ENCODE measurements around the gene DOK7. TPM values are rescaled to one million over a fixed set of nuclear protein-coding genes. Genes with fewer than 3 reads are reported as not detected.
"Not testable (repeated sequence)": the region's sequence is repeated elsewhere in the genome, so short reads cannot be mapped to it uniquely, and the experiment has no call there.

Gene DOK7
- total RNA-seq, 2 experiments from 2014 or later: not detected

DNA sequence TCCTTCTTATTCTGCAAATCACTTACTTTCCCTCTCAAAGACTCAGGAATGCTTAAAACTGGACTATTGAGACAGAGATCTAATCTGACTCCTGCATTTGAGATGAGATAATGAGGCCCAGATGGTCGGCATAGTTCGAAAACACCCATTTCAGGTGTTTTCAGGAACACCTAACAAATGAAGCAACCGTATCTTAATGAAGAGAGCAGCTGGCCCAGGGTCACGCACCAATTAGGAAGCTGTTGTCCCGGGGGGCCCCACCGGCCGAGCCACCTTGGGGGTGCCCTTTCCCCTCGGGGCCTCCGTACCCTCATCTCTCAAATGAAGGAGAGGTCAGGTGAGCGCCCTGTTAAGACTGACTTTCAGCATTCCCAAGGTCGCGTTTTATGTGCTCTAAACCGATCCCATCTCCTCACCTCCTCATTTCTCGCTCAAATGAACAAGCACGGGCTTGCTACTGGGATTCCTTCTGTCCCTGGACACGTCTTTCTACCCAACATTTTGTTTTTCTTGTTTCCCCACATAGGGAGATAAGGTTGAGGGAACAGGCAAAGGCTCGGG, 68.3 kb downstream of the DOK7 start:
- Mint-ChIP-seq H3K9me3 (peaks cover 3% of the 10 kb centered on the region), H3K36me3 (ENCODE audit: low read depth) (peaks cover 6% of the 10 kb centered on the region), H3K4me3 (peak overlapping the region; percentile 100), H3K27ac (no peak overlapping the region), H3K27me3 (ENCODE audit: low read depth) (peaks cover 6% of the 10 kb centered on the region), H3K4me1 (ENCODE audit: low read depth) (peaks cover 35% of the 10 kb centered on the region)
- intact Hi-C loops (cut with micrococcal nuclease): loop anchor here (5.0 to 10.0 kb wide), 3 partner anchors 413 to 716 kb away; partner anchors contain the start of genes GRK4, NOP14 and TMEM128
- CTCF ChIA-PET: no interaction called here
- no peak for DNase-seq

DNA sequence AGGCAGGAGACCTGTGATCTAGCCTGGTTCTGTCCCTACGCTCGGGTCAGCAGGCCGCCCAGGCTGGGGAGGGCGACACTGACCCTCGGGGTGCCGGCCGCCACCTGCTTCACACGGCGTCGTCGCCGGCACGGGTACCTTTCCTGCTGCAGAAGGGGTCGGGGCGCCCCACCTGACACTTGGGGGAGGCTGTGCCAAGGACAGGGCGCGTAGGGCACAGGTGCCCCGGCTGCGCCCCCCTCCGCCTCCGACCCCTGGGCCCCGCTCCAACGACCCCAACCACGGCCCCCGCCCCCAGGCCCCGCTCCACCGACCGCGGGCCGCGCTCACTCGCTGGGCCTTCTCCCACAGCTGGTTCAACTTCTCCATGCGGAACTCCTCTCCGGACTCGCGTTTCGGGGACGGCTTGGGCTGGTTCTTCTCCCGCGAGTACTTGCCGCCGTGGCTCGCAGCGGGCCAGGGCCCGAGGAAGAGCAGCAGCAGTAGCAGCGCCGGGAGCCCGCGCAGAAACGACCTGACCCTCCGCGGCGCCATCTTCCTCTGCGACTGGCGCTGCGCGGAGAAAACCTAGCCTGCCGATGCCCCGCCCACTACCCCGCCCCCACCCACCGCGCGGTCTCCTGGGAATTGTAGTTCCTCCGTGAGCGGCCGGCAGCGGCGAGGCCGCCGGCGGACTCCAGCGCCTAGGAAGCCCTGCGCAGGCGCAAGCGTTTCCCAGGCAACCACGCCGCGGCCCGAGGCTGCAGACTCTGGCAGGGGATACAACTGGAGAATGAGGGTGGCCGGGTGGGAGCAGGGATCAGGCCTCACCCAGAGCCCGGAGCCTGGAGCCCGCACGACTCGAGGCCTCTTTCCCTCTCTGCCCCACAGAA, 69.0 kb downstream of the DOK7 start, which contains the start of gene LRPAP1:
TSS of gene LRPAP1 (minus strand) at position 544 of the 872 bp plus-strand sequence. CDS start at position 534, 10 bp downstream.
- DNase-seq: peak; percentile 83
- H3K9me3 Mint-ChIP-seq: peaks cover 3% of the 10 kb centered on the region
- peak within 1 kb of the TSS; percentile 100 for H3K4me3 Mint-ChIP-seq
- CTCF ChIA-PET: no interaction called here
- peak within 1 kb of the TSS; percentile 90 for H3K27ac Mint-ChIP-seq
- intact Hi-C loops (cut with micrococcal nuclease): loop anchor here (1.0 to 10.0 kb wide), 5 partner anchors 240 to 715 kb away; partner anchors contain the start of genes GRK4, NOP14 and TMEM128
- peaks cover 6% of the 10 kb centered on the region for H3K36me3 Mint-ChIP-seq (ENCODE audit: low read depth)
- peaks cover 6% of the 10 kb centered on the region for H3K27me3 Mint-ChIP-seq (ENCODE audit: low read depth)
- H3K4me1 Mint-ChIP-seq (ENCODE audit: low read depth): peaks cover 32% of the 10 kb centered on the region

- intact Hi-C loops (cut with micrococcal nuclease): loop anchor here (1.0 to 10.0 kb wide), 5 partner anchors 241 to 714 kb away; partner anchors contain the start of genes GRK4, NOP14 and TMEM128
- H3K9me3 Mint-ChIP-seq: peaks cover 3% of the 10 kb centered on the region
- H3K27me3 Mint-ChIP-seq (ENCODE audit: low read depth): peaks cover 6% of the 10 kb centered on the region
- DNase-seq: no peak
- H3K36me3 Mint-ChIP-seq (ENCODE audit: low read depth): peaks cover 6% of the 10 kb centered on the region
- CTCF ChIA-PET: no interaction called here
- peaks cover 32% of the 10 kb centered on the region for H3K4me1 Mint-ChIP-seq (ENCODE audit: low read depth)
- no peak overlapping the region for H3K27ac Mint-ChIP-seq
- peak overlapping the region; percentile 100 for H3K4me3 Mint-ChIP-seq
These were observed 69.8 kb downstream of the DOK7 start for GRCh38 chr4:3532751-3533422.

DNA sequence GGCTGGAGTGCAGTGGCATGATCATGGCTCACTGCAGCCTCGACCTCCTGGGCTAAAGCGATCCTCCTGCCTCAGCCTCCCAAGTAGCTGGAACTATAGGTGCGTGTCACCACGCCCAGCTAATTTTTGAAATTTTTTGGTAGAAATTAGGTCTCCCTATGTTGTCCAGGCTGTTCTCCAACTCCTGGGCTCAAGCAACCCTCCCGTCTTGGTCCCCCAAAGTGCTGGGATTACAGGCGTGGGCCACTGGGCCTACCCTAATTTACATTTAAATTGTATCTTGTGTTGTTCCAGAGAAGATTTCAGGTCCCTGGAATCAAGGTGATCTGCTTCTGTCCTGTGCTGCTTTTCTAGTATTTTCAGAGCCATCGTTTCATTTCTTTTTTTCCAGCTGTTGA, 70.3 kb downstream of the DOK7 start:
- peaks cover 3% of the 10 kb centered on the region for H3K9me3 Mint-ChIP-seq
- peaks cover 26% of the 10 kb centered on the region for H3K4me1 Mint-ChIP-seq (ENCODE audit: low read depth)
- H3K36me3 Mint-ChIP-seq (ENCODE audit: low read depth): peaks cover 4% of the 10 kb centered on the region
- peak overlapping the region; percentile 59 for H3K4me3 Mint-ChIP-seq
- CTCF ChIA-PET: no interaction called here
- H3K27me3 Mint-ChIP-seq (ENCODE audit: low read depth): peaks cover 6% of the 10 kb centered on the region
- H3K27ac Mint-ChIP-seq: no peak overlapping the region
- intact Hi-C loops (cut with micrococcal nuclease): loop anchor here (5.0 to 10.0 kb wide), 3 partner anchors 411 to 714 kb away; partner anchors contain the start of genes GRK4, NOP14 and TMEM128
- DNase-seq: no peak

- DNase-seq; CTCF ChIA-PET; H3K27me3 Mint-ChIP-seq (ENCODE audit: low read depth); H3K9me3 Mint-ChIP-seq; H3K27ac Mint-ChIP-seq; H3K36me3 Mint-ChIP-seq (ENCODE audit: low read depth); H3K4me3 Mint-ChIP-seq: not testable (repeated sequence)
- H3K4me1 Mint-ChIP-seq (ENCODE audit: low read depth): peaks cover 12% of the 10 kb centered on the region
- intact Hi-C loops (cut with micrococcal nuclease): loop anchor here (10.0 kb wide), 1 partner anchor 409 kb away; no protein-coding TSS in a partner anchor
These were observed 72.7 kb downstream of the DOK7 start for GRCh38 chr4:3535812-3536211.

DNA sequence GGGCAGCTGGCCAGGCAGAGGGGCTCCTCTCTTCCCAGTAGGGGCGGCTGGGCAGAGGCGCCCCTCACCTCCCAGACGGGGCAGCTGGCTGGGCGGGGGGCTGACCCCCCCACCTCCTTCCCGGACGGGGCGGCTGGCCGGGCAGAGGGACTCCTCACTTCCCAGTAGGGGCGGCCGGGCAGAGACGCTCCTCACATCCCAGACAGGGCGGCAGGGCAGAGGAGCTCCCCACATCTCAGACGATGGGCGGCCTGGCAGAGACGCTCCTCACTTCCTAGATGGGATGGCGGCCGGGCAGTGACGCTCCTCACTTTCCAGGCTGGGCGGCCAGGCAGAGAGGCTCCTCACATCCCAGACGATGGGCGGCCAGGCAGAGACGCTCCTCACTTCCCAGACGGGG, 75.8 kb downstream of the DOK7 start:
- DNase-seq; H3K4me1 Mint-ChIP-seq (ENCODE audit: low read depth); H3K27ac Mint-ChIP-seq; CTCF ChIA-PET; H3K27me3 Mint-ChIP-seq (ENCODE audit: low read depth); H3K9me3 Mint-ChIP-seq; H3K4me3 Mint-ChIP-seq; H3K36me3 Mint-ChIP-seq (ENCODE audit: low read depth): not testable (repeated sequence)
- intact Hi-C loops (cut with micrococcal nuclease): loop anchor here (10.0 kb wide), 1 partner anchor 406 kb away; no protein-coding TSS in a partner anchor

- H3K4me1 Mint-ChIP-seq (ENCODE audit: low read depth); H3K4me3 Mint-ChIP-seq; H3K36me3 Mint-ChIP-seq (ENCODE audit: low read depth); DNase-seq; H3K27ac Mint-ChIP-seq; H3K27me3 Mint-ChIP-seq (ENCODE audit: low read depth); intact Hi-C loops (cut with micrococcal nuclease); H3K9me3 Mint-ChIP-seq; CTCF ChIA-PET: not testable (repeated sequence)
These were observed 80.3 kb downstream of the DOK7 start for GRCh38 chr4:3543415-3543814.

Other genes starting within 250 kb of the DOK7 start
- under 1 TPM; 0.49 to 0.55 TPM for gene MSANTD1, start 214.1 kb upstream of the DOK7 start, total RNA-seq
- 1 to 10 TPM; 8.7 to 8.9 TPM for gene RGS12, start 170.3 kb upstream of the DOK7 start, total RNA-seq
- not detected for gene HGFAC, start 21.3 kb upstream of the DOK7 start, total RNA-seq
- gene LRPAP1, start 69.1 kb downstream of the DOK7 start, total RNA-seq: 10 to 100 TPM; 50.2 TPM

All from activated naive CD4-positive, alpha-beta T cell treated with anti-CD3 and anti-CD28 coated beads for 36 hours (primary cell).